ENCODE data around the gene SMAD2.

GRCh38 chr18:47909484-47909883 lies 21.0 kb downstream of the SMAD2 start:
- TF ChIP-seq BHLHE40 (IDR thresholded peaks at IDR 0.05; ENCODE audit: borderline replicate concordance) (no peak), FOXK2 (IDR thresholded peaks at IDR 0.05) (no peak), FOXM1 (IDR thresholded peaks at IDR 0.05; ENCODE audit: borderline replicate concordance) (no peak), SP1 (IDR thresholded peaks at IDR 0.05) (no peak), PKNOX1 (IDR thresholded peaks at IDR 0.05) (no peak), FOXA1 (IDR thresholded peaks at IDR 0.05) (no peak), TARDBP (IDR thresholded peaks at IDR 0.05) (no peak), LEF1 (IDR thresholded peaks at IDR 0.05; ENCODE audit: borderline replicate concordance) (no peak), L3MBTL2 (conservative IDR thresholded peaks at IDR 0.05) (no peak), HDGF (IDR thresholded peaks at IDR 0.05; ENCODE audit: borderline replicate concordance) (no peak), ZNF384 (IDR thresholded peaks at IDR 0.05) (no peak), SUZ12 (IDR thresholded peaks at IDR 0.05) (no peak), NFRKB (IDR thresholded peaks at IDR 0.05) (no peak)

Data from HEK293T (cell line).